Suprapubic skin (tissue), 4 donors: Measurements from ENCODE around the gene MTF2.

Source experiments
- CTCF ChIP-seq, 2 donors: fragments of 200-600 bp in 1 of 2; fragments of 450-650 bp in 1 of 2; sonication (generic) in 1 of 2; IDR thresholded peaks; one replicate each; pipeline ENCODE4 v1.5.1; 2016 to 2019; ENCODE audit warnings: antibody characterized with exemption in 2 of 2, mild to moderate bottlenecking in 1 of 2, moderate library complexity in 1 of 2
- EP300 ChIP-seq: sonication (generic); formaldehyde crosslinking; IDR thresholded peaks from one replicate; pipeline ENCODE4 v1.6.1; 2017; ENCODE audit warnings: antibody characterized with exemption
- POLR2A ChIP-seq, 2 donors: fragments of 450-650 bp; IDR thresholded peaks; one replicate each; pipeline ENCODE4 v1.6.1; 2017; ENCODE audit warnings: antibody characterized with exemption in 2 of 2, mild to moderate bottlenecking in 2 of 2, moderate library complexity in 2 of 2
- POLR2AphosphoS5 ChIP-seq, 3 donors: sonication (generic); formaldehyde crosslinking; IDR thresholded peaks; one replicate each; pipeline ENCODE4 v1.6.1; 2017; ENCODE audit warnings: antibody characterized with exemption in 3 of 3

GRCh38 chr1:93114391-93114790 lies 35.3 kb downstream of the MTF2 start:
- no peak for TF ChIP-seq POLR2A (IDR thresholded peaks at IDR 0.05)
- no peak for TF ChIP-seq CTCF (IDR thresholded peaks at IDR 0.05)
- TF ChIP-seq POLR2AphosphoS5 (IDR thresholded peaks at IDR 0.05) = no peak
- TF ChIP-seq EP300 = no peak
